ENCODE results near the gene ADD1. TPM values are rescaled to one million over a fixed set of nuclear protein-coding genes. Genes with fewer than 3 reads are reported as not detected.

ADD1 gene
- total RNA-seq, 1 donor from 2014 or later, result 187 TPM

DNA sequence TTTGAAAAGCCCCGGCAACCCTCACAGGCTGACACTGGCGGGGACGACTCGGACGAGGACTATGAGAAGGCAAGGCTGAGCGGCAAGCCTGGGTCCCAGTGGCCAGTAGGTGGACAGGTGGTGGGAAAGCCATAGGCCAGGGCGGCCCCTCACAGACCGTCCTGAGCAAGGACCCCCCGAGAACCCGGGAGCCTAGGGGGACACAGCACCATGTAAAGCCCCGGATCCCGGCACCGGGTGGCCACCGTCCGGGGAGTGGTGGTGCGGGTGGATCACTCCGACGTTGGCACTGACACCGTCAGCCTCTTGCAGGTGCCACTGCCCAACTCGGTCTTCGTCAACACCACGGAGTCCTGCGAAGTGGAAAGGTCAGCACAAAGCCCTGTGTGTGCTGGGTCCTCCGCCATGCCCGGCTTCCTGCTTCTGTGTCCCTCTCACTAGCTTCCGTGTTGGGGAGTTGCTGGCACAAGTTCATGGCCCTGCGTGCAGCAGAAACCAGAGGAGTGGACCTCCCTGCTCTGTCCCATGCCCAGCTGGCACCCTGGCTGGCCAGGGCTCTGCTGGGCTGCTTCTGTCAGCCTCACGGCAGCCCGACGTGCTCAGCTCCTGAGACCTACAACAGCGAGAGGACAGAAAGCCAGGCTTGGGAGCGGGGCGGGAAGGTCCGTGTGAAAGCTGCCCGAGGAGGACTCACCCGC, 11.9 kb upstream of the ADD1 start:
- Mint-ChIP-seq H3K4me1 (peaks cover 16% of the 10 kb centered on the region), H3K36me3 (ENCODE audit: low read depth) (peaks cover 43% of the 10 kb centered on the region), H3K4me3 (no peak overlapping the region), H3K9me3 (no peaks in the 10 kb centered on the region), H3K27me3 (no peaks in the 10 kb centered on the region), H3K27ac (no peak overlapping the region)
- no peak for DNase-seq
- intact Hi-C loops (cut with micrococcal nuclease), result no loop called here

DNA sequence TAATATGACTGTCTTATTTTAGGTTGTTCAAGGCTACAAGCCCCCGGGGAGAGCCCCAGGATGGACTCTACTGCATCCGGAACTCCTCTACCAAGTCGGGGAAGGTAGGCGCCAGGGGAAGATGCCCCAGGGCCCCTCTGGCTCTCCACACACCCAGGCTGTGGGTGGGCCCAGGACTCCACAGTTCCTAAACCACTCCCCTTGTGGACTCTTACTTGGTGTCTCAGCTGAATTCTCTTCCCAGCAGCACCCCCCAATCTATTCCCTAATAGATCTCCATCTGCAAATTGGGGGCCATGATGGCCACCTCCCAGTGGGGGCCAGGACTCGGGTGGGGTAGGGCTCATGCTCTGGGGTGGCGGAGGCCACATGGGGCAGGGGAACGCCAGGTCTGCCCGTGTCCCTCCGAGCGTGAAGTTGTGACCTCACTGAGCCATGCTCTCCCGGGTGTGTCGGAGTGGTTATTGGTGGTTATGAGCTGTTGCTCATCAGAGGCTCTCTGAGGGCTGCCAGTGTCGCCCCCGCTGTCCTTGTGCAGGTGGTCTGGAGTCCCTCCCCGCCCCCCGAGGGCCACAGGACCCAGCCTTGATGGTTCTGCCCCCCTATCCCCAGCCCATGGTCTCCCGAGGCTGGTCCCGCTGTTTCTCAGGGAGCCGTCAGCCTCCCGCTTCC, 11.2 kb upstream of the ADD1 start:
- Mint-ChIP-seq H3K27me3 (no peaks in the 10 kb centered on the region), H3K27ac (no peak overlapping the region), H3K4me1 (peaks cover 21% of the 10 kb centered on the region), H3K36me3 (ENCODE audit: low read depth) (peaks cover 39% of the 10 kb centered on the region), H3K4me3 (no peak overlapping the region), H3K9me3 (no peaks in the 10 kb centered on the region)
- DNase-seq, result no peak
- intact Hi-C loops (cut with micrococcal nuclease), result no loop called here

GRCh38 chr4:2832981-2833670, 10.5 kb upstream of the ADD1 start:
- no peaks in the 10 kb centered on the region for H3K27me3 Mint-ChIP-seq
- H3K27ac Mint-ChIP-seq, result no peak overlapping the region
- peaks cover 28% of the 10 kb centered on the region for H3K4me1 Mint-ChIP-seq
- peaks cover 39% of the 10 kb centered on the region for H3K36me3 Mint-ChIP-seq (ENCODE audit: low read depth)
- no peak overlapping the region for H3K4me3 Mint-ChIP-seq
- no peak for DNase-seq
- intact Hi-C loops (cut with micrococcal nuclease), result no loop called here
- no peaks in the 10 kb centered on the region for H3K9me3 Mint-ChIP-seq

GRCh38 chr4:2833671-2834000, 10.0 kb upstream of the ADD1 start:
- no peak for DNase-seq
- Mint-ChIP-seq H3K4me1 (peaks cover 33% of the 10 kb centered on the region), H3K36me3 (ENCODE audit: low read depth) (peaks cover 36% of the 10 kb centered on the region), H3K4me3 (no peak overlapping the region), H3K27ac (no peak overlapping the region), H3K27me3 (no peaks in the 10 kb centered on the region), H3K9me3 (no peaks in the 10 kb centered on the region)
- intact Hi-C loops (cut with micrococcal nuclease), result no loop called here

- H3K27me3 Mint-ChIP-seq, result no peaks in the 10 kb centered on the region
- H3K4me3 Mint-ChIP-seq, result no peak overlapping the region
- intact Hi-C loops (cut with micrococcal nuclease), result no loop called here
- peaks cover 31% of the 10 kb centered on the region for H3K36me3 Mint-ChIP-seq (ENCODE audit: low read depth)
- no peak for DNase-seq
- H3K27ac Mint-ChIP-seq, result peak overlapping the region; percentile 65
- H3K9me3 Mint-ChIP-seq, result no peaks in the 10 kb centered on the region
- peaks cover 38% of the 10 kb centered on the region for H3K4me1 Mint-ChIP-seq
These were observed 9.4 kb upstream of the ADD1 start for GRCh38 chr4:2834001-2834921.

- no peak for DNase-seq
These were observed 7.7 kb upstream of the ADD1 start for GRCh38 chr4:2835978-2836377.

DNA sequence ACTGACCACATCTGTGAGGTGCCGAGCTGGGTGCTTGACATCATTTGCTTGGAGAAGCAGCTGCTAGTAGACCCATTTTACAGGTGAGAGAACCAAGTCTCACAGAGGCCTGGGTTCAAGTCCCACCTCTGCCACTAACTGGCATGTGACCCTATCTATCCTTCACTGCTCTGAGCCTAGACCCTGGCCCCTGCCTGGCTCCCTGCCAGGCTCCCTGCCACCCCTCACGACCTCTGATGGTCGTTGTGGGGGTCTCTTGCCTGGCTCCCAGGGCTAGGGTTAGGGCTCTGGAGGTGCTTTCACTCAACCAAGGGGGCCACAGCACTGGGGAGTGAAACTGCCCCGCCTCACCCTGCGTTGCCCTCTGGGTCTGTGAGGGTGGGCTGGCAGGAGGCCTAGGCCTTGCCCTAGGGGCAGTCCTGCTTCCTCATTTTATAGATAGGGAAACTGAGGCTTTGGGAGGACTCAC, 7.2 kb upstream of the ADD1 start:
- Mint-ChIP-seq H3K36me3 (ENCODE audit: low read depth) (peaks cover 33% of the 10 kb centered on the region), H3K27me3 (no peaks in the 10 kb centered on the region), H3K9me3 (peaks cover 4% of the 10 kb centered on the region), H3K4me3 (peak overlapping the region; percentile 12), H3K27ac (peak overlapping the region; percentile 53), H3K4me1 (peaks cover 40% of the 10 kb centered on the region)
- DNase-seq, result no peak
- intact Hi-C loops (cut with micrococcal nuclease), result loop anchor here (2.0 kb wide), 1 partner anchor 24 kb away; no protein-coding TSS in a partner anchor

More at GRCh38 chr4:2835978-2836377, 7.7 kb upstream of the ADD1 start:
- Mint-ChIP-seq H3K27me3 (no peaks in the 10 kb centered on the region), H3K27ac (peak overlapping the region; percentile 80), H3K36me3 (ENCODE audit: low read depth) (peaks cover 35% of the 10 kb centered on the region), H3K4me1 (peaks cover 40% of the 10 kb centered on the region), H3K9me3 (peaks cover 4% of the 10 kb centered on the region), H3K4me3 (no peak overlapping the region)
- intact Hi-C loops (cut with micrococcal nuclease), result loop anchor here (2.0 kb wide), 1 partner anchor 23 kb away; no protein-coding TSS in a partner anchor

GRCh38 chr4:2837110-2837903, 6.3 kb upstream of the ADD1 start:
- no peaks in the 10 kb centered on the region for H3K27me3 Mint-ChIP-seq
- intact Hi-C loops (cut with micrococcal nuclease), result loop anchor here (2.0 kb wide), 1 partner anchor 25 kb away; no protein-coding TSS in a partner anchor
- DNase-seq, result no peak
- peak overlapping the region; percentile 82 for H3K27ac Mint-ChIP-seq
- peaks cover 31% of the 10 kb centered on the region for H3K36me3 Mint-ChIP-seq (ENCODE audit: low read depth)
- peaks cover 44% of the 10 kb centered on the region for H3K4me1 Mint-ChIP-seq
- H3K4me3 Mint-ChIP-seq, result peak overlapping the region; percentile 70
- H3K9me3 Mint-ChIP-seq, result peaks cover 4% of the 10 kb centered on the region

DNA sequence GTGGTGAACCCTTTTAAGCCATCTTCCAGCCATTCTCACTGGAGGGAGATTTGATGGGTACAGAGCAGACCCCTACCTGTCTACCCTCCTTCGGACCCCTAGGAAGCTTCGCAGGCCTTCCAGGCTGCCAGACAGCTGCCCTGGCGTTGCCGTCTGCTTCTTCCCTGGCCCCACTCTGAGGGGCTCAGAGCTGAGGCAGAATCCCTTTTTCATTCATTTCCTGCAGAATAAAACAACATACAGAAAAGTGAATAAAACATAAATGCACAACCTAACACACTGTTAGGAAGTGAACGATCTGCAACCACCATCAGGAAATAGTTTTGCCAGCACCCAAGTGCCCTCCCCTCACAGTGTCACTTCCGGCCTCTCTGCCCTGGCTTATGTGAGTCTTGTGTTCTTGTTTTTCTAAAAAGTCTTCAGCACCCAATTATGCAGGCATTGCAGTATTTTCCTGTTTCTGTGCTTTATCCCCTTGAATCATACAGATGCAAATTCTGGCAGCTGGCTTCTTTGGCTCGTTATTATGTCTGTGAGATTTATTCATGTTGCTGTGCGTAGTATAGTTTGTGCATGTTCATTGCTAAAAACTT, 5.6 kb upstream of the ADD1 start:
- intact Hi-C loops (cut with micrococcal nuclease), result loop anchor here (2.0 kb wide), 1 partner anchor 25 kb away; no protein-coding TSS in a partner anchor
- peaks cover 4% of the 10 kb centered on the region for H3K9me3 Mint-ChIP-seq
- peak overlapping the region; percentile 70 for H3K4me3 Mint-ChIP-seq
- peak overlapping the region; percentile 82 for H3K27ac Mint-ChIP-seq
- DNase-seq, result peak; percentile 91
- no peaks in the 10 kb centered on the region for H3K27me3 Mint-ChIP-seq
- H3K36me3 Mint-ChIP-seq (ENCODE audit: low read depth), result peaks cover 26% of the 10 kb centered on the region
- H3K4me1 Mint-ChIP-seq, result peaks cover 49% of the 10 kb centered on the region

- H3K27me3 Mint-ChIP-seq, result no peaks in the 10 kb centered on the region
- intact Hi-C loops (cut with micrococcal nuclease), result no loop called here
- DNase-seq, result no peak
These were observed 4.6 kb upstream of the ADD1 start for GRCh38 chr4:2839060-2839459.

GRCh38 chr4:2842687-2843262, 869 bp upstream of the ADD1 start:
- intact Hi-C loops (cut with micrococcal nuclease), result loop anchor here (5.0 to 10.0 kb wide), 3 partner anchors 80 to 308 kb away; partner anchors contain the start of gene FAM193A
- peaks cover 17% of the 10 kb centered on the region for H3K36me3 Mint-ChIP-seq (ENCODE audit: low read depth)
- DNase-seq, result no peak
- H3K4me3 Mint-ChIP-seq, result peak overlapping the region; percentile 86
- peaks cover 4% of the 10 kb centered on the region for H3K9me3 Mint-ChIP-seq
- no peaks in the 10 kb centered on the region for H3K27me3 Mint-ChIP-seq
- peaks cover 47% of the 10 kb centered on the region for H3K4me1 Mint-ChIP-seq
- peak overlapping the region; percentile 67 for H3K27ac Mint-ChIP-seq

More at GRCh38 chr4:2839060-2839459, 4.6 kb upstream of the ADD1 start:
- H3K36me3 Mint-ChIP-seq (ENCODE audit: low read depth), result peaks cover 22% of the 10 kb centered on the region
- H3K4me1 Mint-ChIP-seq, result peaks cover 50% of the 10 kb centered on the region
- peaks cover 4% of the 10 kb centered on the region for H3K9me3 Mint-ChIP-seq
- peak overlapping the region; percentile 70 for H3K4me3 Mint-ChIP-seq
- peak overlapping the region; percentile 82 for H3K27ac Mint-ChIP-seq
